B cell (primary cell): ENCODE measurements around the gene CEACAM19. TPM values are rescaled to one million over a fixed set of nuclear protein-coding genes. Genes with fewer than 3 reads are reported as not detected.

Experiments used
- ATAC-seq: fragments of 200-7000 bp; cut with Tn5 transposase; one replicate; pipeline ENCODE4 v1.10.0; 2021; ENCODE audit warnings: low read depth, mild to moderate bottlenecking, moderate number of reproducible peaks, moderate library complexity
- CTCF ChIA-PET: fragments of 350-600 bp; sonication (Branson Sonifier 250); formaldehyde crosslinking; loops from one replicate; lab custom pipeline; 2021; ENCODE audit warnings: antibody characterized with exemption, inconsistent platforms; lab: Charles Lee
- POLR2A ChIA-PET: fragments of 350-600 bp; sonication (Branson Sonifier 250); formaldehyde crosslinking; loops from one replicate; lab custom pipeline; 2021; ENCODE audit warnings: antibody characterized with exemption; lab: Charles Lee
- DNase-seq: peaks from one replicate; pipeline ENCODE4 v3.0.0; 2013
- H2AFZ ChIP-seq: 2 replicates; pipeline ENCODE4 v1.6.1; 2012; ENCODE audit warnings: mild to moderate bottlenecking, low read depth, low read length; ENCODE audit not compliant: insufficient read depth, poor library complexity, severe bottlenecking
- H3K27ac ChIP-seq, 2 donors: 1 replicate in 1 of 2; 2 replicates in 1 of 2; pipeline ENCODE4 v1.5.1; 2012 to 2013; ENCODE audit warnings: low read length in 2 of 2, mild to moderate bottlenecking in 2 of 2, moderate library complexity in 1 of 2
- H3K27me3 ChIP-seq, 4 experiments: fragments of 200-600 bp in 1 of 4; sonication (generic) in 1 of 4; replicated peaks in 1 of 4; 1 replicate in 2 of 4; 2 replicates in 2 of 4; pipeline versions ENCODE4 v1.6.1 to v1.7.0; 2013 to 2016; ENCODE audit warnings: low read length in 3 of 4, mild to moderate bottlenecking in 2 of 4, mixed read lengths in 1 of 4, moderate library complexity in 1 of 4; ENCODE audit not compliant: insufficient read depth in 4 of 4, control insufficient read depth in 3 of 4; ENCODE audit errors: control extremely low read depth in 1 of 4
- H3K36me3 ChIP-seq, 2 experiments: replicated peaks in 1 of 2; 1 replicate in 1 of 2; 2 replicates in 1 of 2; pipeline versions ENCODE4 v1.6.1 to v1.7.1; 2013; ENCODE audit warnings: low read length in 1 of 2; ENCODE audit not compliant: insufficient read depth in 2 of 2, control insufficient read depth in 1 of 2; ENCODE audit errors: control extremely low read depth in 1 of 2, extremely low read depth in 1 of 2
- H3K4me1 ChIP-seq, 2 donors: fragments of 200-600 bp in 1 of 2; sonication (generic) in 1 of 2; 1 replicate in 1 of 2; 2 replicates in 1 of 2; pipeline versions ENCODE4 v1.5.1 to v1.6.1; 2013 to 2017; ENCODE audit warnings: low read length in 2 of 2; ENCODE audit not compliant: control insufficient read depth in 2 of 2, insufficient read depth in 2 of 2
- H3K4me2 ChIP-seq: replicated peaks from 2 replicates; pipeline ENCODE3; 2012; ENCODE audit warnings: mild to moderate bottlenecking, low read depth, low read length; ENCODE audit not compliant: poor library complexity, severe bottlenecking
- H3K4me3 ChIP-seq, 5 experiments: fragments of 200-600 bp in 1 of 5; sonication (generic) in 1 of 5; 1 replicate in 3 of 5; 2 replicates in 2 of 5; pipeline versions ENCODE4 v1.5.1 to v1.7.0; 2011 to 2016; ENCODE audit warnings: low read length in 4 of 5, mild to moderate bottlenecking in 4 of 5, low read depth in 2 of 5, control low read depth in 1 of 5, moderate library complexity in 1 of 5; ENCODE audit not compliant: insufficient read depth in 1 of 5; ENCODE audit errors: control extremely low read depth in 1 of 5, extremely low read depth in 1 of 5
- H3K79me2 ChIP-seq: fragments of 200-600 bp; sonication (generic); one replicate; pipeline ENCODE4 v1.6.0; 2016; ENCODE audit warnings: low read length; ENCODE audit not compliant: control insufficient read depth, insufficient read depth
- H3K9ac ChIP-seq: fragments of 200-600 bp; sonication (generic); 2 replicates; pipeline ENCODE4 v1.6.1; 2017; ENCODE audit warnings: mild to moderate bottlenecking, low read length, moderate library complexity
- H3K9me3 ChIP-seq, 3 donors: one replicate each; pipeline versions ENCODE4 v1.6.1 to v1.7.1; 2013; ENCODE audit warnings: low read length in 2 of 3; ENCODE audit not compliant: control insufficient read depth in 2 of 3, insufficient read depth in 1 of 3; ENCODE audit errors: control extremely low read depth in 1 of 3
- H4K20me1 ChIP-seq: 2 replicates; pipeline ENCODE4 v1.6.0; 2012; ENCODE audit warnings: mild to moderate bottlenecking, low read length; ENCODE audit not compliant: insufficient read depth, control insufficient read depth, poor library complexity, severe bottlenecking
- H3K27ac Mint-ChIP-seq: one replicate; pipeline ENCODE4 v1.8.0; 2021; ENCODE audit warnings: mixed read lengths
- H3K27me3 Mint-ChIP-seq: one replicate; pipeline ENCODE4 v1.8.0; 2021; ENCODE audit warnings: mixed read lengths
- H3K4me1 Mint-ChIP-seq: one replicate; pipeline ENCODE4 v1.8.0; 2021; ENCODE audit warnings: mixed read lengths
- H3K4me3 Mint-ChIP-seq: one replicate; pipeline ENCODE4 v1.8.0; 2021; ENCODE audit warnings: mixed read lengths
- H3K9me3 Mint-ChIP-seq: one replicate; pipeline ENCODE4 v1.8.0; 2022; ENCODE audit warnings: mixed read lengths; ENCODE audit not compliant: insufficient read depth
- EZH2 ChIP-seq: IDR thresholded peaks from 2 replicates; pipeline ENCODE4 v1.6.1; 2012; ENCODE audit warnings: borderline replicate concordance, low read depth, mild to moderate bottlenecking, moderate library complexity, low read length; ENCODE audit not compliant: insufficient read depth, poor library complexity, severe bottlenecking
- WGBS: methylation state at CpG from one replicate; pipeline ENCODE4 v1.1.5; 2013; ENCODE audit warnings: missing lambda C conversion rate; ENCODE audit not compliant: insufficient coverage; 5-methylcytosine and 5-hydroxymethylcytosine counted together
- intact Hi-C: fragments of 100-400 bp; cut with micrococcal nuclease; formaldehyde crosslinking; loops from one replicate; pipeline ENCODE4 v1.10.0; 2022
- polyA plus RNA-seq: library from polyadenylated mRNA; depleted of rRNA; stranded (reverse); fragments of >200 nt; gene quantifications from 2 replicates; pipeline ENCODE4 v1.2.3, GENCODE V29; 2012
- total RNA-seq, 2 donors: library from RNA; stranded (reverse); fragments of 120-200 nt in 1 of 2; gene quantifications; 1 replicate in 1 of 2; 2 replicates in 1 of 2; pipeline versions ENCODE4 v1.2.3 to v1.2.4, GENCODE V29; 2013 to 2022
- TF ChIP-seq, protein P1 (sequence below): fragments of 200-600 bp; IDR thresholded peaks from one replicate; pipeline ENCODE4 v1.8.0; 2022; ENCODE audit warnings: antibody characterized with exemption, mild to moderate bottlenecking

CEACAM19 gene
- total and polyA plus RNA-seq, 2 donors (not counting 1 experiment from before 2014, with no cell fraction given): not detected

DNA sequence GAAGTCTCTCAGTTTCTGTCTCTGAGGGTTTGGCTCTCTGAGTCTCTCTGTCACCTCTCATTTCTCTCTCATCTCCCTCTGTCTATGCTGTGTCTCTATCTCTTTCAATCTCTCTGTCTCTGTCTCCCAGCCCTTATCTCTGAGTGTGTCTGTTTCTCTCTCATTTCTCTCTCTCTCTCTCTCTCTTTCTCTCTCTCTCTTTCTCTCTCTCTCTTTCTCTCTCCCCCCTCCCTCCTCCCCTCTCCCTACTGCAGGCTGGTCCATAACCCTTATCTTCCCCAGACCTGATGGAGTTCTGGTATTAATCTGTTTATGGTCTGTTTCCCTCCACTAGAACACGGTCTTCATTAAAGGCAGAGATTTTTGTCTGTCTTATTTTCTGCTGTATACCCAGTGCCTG is 28.9 kb upstream of the CEACAM19 start:
- TF ChIP-seq EZH2: no peak
- TF ChIP-seq, protein P1, sequence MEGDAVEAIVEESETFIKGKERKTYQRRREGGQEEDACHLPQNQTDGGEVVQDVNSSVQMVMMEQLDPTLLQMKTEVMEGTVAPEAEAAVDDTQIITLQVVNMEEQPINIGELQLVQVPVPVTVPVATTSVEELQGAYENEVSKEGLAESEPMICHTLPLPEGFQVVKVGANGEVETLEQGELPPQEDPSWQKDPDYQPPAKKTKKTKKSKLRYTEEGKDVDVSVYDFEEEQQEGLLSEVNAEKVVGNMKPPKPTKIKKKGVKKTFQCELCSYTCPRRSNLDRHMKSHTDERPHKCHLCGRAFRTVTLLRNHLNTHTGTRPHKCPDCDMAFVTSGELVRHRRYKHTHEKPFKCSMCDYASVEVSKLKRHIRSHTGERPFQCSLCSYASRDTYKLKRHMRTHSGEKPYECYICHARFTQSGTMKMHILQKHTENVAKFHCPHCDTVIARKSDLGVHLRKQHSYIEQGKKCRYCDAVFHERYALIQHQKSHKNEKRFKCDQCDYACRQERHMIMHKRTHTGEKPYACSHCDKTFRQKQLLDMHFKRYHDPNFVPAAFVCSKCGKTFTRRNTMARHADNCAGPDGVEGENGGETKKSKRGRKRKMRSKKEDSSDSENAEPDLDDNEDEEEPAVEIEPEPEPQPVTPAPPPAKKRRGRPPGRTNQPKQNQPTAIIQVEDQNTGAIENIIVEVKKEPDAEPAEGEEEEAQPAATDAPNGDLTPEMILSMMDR: no peak
- H3K36me3 ChIP-seq: no peaks in the 10 kb centered on the region
- H3K9me3 Mint-ChIP-seq: no peaks in the 10 kb centered on the region
- H3K79me2 ChIP-seq: no peaks in the 10 kb centered on the region
- ATAC-seq (no peak), DNase-seq (no peak)
- no peak overlapping the region for H2AFZ ChIP-seq
- no peak overlapping the region for H3K4me2 ChIP-seq
- no peak overlapping the region for H3K9ac ChIP-seq
- H3K4me1 ChIP-seq: peaks cover 8 to 9% of the 10 kb centered on the region in 2 donors
- H3K9me3 ChIP-seq: peaks cover 0 to 3% (median 0%) of the 10 kb centered on the region in 3 donors
- peaks cover 35% of the 10 kb centered on the region for H3K27me3 Mint-ChIP-seq
- H3K4me3 Mint-ChIP-seq: no peak overlapping the region
- no peaks in the 10 kb centered on the region for H4K20me1 ChIP-seq
- ChIA-PET POLR2A (no interaction called here), CTCF (interaction anchor here (0.7 to 1.2 kb wide), 3 partner anchors 11 to 80 kb away, joined by 3 to 5 read pairs (median 3); no protein-coding TSS in a partner anchor)
- peaks cover 4% of the 10 kb centered on the region for H3K4me1 Mint-ChIP-seq
- WGBS: no CpG with 5 or more reads among the region's 1 CpG
- no peak overlapping the region for H3K27ac Mint-ChIP-seq
- no peak overlapping the region for H3K27ac ChIP-seq
- H3K4me3 ChIP-seq: no peak overlapping the region
- intact Hi-C loops: no loop called here
- peaks cover 0 to 37% (median 12%) of the 10 kb centered on the region in 4 experiments for H3K27me3 ChIP-seq

DNA sequence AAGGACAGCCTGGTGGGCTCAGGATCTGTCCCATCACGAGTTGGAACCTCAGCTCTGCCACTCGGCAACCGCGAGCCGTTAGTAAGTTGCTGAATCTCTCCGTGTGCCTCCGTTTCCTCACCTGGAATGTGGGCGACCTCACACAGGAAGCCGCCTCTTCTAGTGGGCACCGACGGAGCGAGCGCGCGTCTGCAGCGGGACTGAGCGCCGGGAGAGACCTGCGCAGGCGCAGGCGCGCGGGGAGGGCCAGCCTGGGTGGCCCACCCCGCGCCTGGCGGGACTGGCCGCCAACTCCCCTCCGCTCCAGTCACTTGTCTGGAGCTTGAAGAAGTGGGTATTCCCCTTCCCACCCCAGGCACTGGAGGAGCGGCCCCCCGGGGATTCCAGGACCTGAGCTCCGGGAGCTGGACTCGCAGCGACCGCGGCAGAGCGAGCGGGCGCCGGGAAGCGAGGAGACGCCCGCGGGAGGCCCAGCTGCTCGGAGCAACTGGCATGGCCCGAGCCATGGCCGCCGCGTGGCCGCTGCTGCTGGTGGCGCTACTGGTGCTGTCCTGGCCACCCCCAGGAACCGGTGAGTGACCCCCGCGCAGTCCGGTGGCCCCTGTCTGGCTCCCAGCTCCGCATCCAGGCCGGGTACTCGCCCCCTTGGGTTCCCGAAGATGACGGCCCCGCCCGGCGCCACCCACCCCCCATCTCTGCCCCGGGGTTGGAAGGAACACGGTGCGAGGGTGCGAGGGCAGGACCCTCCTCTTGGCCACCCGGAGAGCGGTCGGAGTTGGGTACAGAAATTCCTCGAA is 27.5 kb upstream of the CEACAM19 start, which contains the start of gene PVR:
Gene PVR (plus strand): TSS at position 306 of the 797 bp plus-strand sequence. CDS start 187 bp downstream, at position 493.
- DNase-seq (no peak), ATAC-seq (peak; percentile 17)
- WGBS: 3% methylated on average over 65 of the region's 70 CpGs
- Histone ChIP-seq H3K27ac (no peak within 1 kb of the TSS), H3K4me1 (peaks cover 8 to 9% of the 10 kb centered on the region in 2 donors), H3K79me2 (no peaks in the 10 kb centered on the region), H4K20me1 (no peaks in the 10 kb centered on the region), H3K9me3 (peaks cover 0 to 3% (median 0%) of the 10 kb centered on the region in 3 donors), H3K9ac (peak within 1 kb of the TSS; percentile 29), H3K4me3 (peak within 1 kb of the TSS in 4 of 5 experiments; percentile 25 to 39 (median 36)), H3K27me3 (peaks cover 0 to 37% (median 12%) of the 10 kb centered on the region in 4 experiments), H2AFZ (peak within 1 kb of the TSS; percentile 60), H3K36me3 (no peaks in the 10 kb centered on the region), H3K4me2 (peak within 1 kb of the TSS; percentile 74)
- no peak within 1 kb of the TSS for H3K27ac Mint-ChIP-seq
- peaks cover 36% of the 10 kb centered on the region for H3K27me3 Mint-ChIP-seq
- intact Hi-C loops: no loop called here
- POLR2A ChIA-PET: interaction anchor here (0.6 kb wide), 1 partner anchor 9 kb away, joined by 4 read pairs; no protein-coding TSS in a partner anchor
- CTCF ChIA-PET: no interaction called here
- H3K4me3 Mint-ChIP-seq: peak within 1 kb of the TSS; percentile 59
- no peak for TF ChIP-seq EZH2
- TF ChIP-seq, protein P1: no peak
- H3K9me3 Mint-ChIP-seq: no peaks in the 10 kb centered on the region
- peaks cover 4% of the 10 kb centered on the region for H3K4me1 Mint-ChIP-seq
